Lower lobe of right lung (tissue), 2 donors: ENCODE results near the gene LHX4. TPM values are rescaled to one million over a fixed set of nuclear protein-coding genes. Genes with fewer than 3 reads are reported as not detected.

Experiments
- ATAC-seq, 2 donors: fragments of 200-7000 bp; cut with Tn5 transposase; one replicate each; pipeline ENCODE4 v1.9.1; 2020 to 2022; ENCODE audit warnings: mild to moderate bottlenecking in 2 of 2, moderate library complexity in 2 of 2
- DNase-seq: peaks from one replicate; pipeline ENCODE4 v3.0.0-alpha.2; 2020
- H3K27ac ChIP-seq: fragments of 200-600 bp; one replicate; pipeline ENCODE4 v1.8.0; 2022
- H3K27me3 ChIP-seq: fragments of 200-600 bp; one replicate; pipeline ENCODE4 v1.8.0; 2022; ENCODE audit warnings: low read depth
- H3K36me3 ChIP-seq: fragments of 200-600 bp; one replicate; pipeline ENCODE4 v1.8.0; 2022; ENCODE audit warnings: mild to moderate bottlenecking
- H3K4me1 ChIP-seq: fragments of 200-600 bp; one replicate; pipeline ENCODE4 v1.8.0; 2022
- H3K4me3 ChIP-seq: fragments of 200-600 bp; one replicate; pipeline ENCODE4 v1.8.0; 2022; ENCODE audit warnings: mild to moderate bottlenecking
- H3K9me3 ChIP-seq: fragments of 200-600 bp; one replicate; pipeline ENCODE4 v1.8.0; 2022
- CTCF ChIP-seq: fragments of 200-600 bp; IDR thresholded peaks from one replicate; pipeline ENCODE4 v1.8.0; 2022; ENCODE audit warnings: antibody characterized with exemption, mild to moderate bottlenecking
- intact Hi-C: fragments of 100-400 bp; cut with DNase I; formaldehyde crosslinking; loops from one replicate; pipeline ENCODE4 v1.11.0; 2022
- total RNA-seq: library from RNA; stranded (reverse); fragmentation: NEBNext Ultra II Directional; extraction: Animal tissue kit (Norgen Biotek cat#: 25700); gene quantifications from one replicate; pipeline ENCODE4 v1.2.1, GENCODE V29; 2021
- donor health status: DM: no; HTN: yes; CAD: no; lungs with severe emphysema.

The LHX4 gene
- total RNA-seq, 1 donor from 2014 or later = not detected

DNA sequence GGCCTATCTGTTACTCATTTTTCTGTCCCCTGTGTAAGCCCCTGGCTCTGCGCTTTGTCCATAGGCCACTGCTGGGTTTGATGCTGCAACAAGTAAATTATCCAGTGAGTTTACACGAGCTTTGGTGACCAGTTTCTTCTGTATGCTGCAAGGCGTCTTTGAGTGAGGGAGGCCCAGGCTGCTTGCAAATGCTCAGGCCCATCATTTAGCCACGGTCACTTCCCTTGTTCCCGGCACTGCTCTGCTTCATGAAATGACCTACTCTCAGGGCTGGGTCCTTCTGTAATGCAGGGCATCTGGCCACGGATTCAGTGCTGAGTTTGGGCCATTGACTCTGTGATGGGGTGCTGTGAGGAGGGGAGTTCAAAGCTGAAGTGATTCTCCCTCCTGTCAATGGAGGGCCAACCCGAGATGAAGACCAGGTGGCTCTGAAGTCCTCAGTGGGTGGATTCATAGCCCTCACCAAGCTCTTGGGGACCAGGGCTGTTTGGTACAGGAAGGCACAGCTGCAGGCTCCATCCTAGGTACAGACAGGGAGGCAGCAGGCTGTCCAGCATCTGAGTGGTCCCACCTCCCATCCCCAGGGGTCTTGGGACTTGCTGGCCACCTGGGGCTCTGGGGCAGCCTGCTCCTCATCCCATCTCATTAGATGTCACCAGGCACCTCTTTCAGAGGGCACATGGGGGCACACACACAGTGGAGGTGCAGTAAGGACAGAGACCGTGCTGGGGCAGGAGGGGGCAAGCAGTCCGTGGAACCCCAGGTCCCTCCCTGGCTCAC is 21.7 kb downstream of the LHX4 start:
- Histone ChIP-seq H3K27me3 (peaks cover 35% of the 10 kb centered on the region), H3K4me1 (no peaks in the 10 kb centered on the region), H3K9me3 (no peaks in the 10 kb centered on the region), H3K27ac (no peak overlapping the region), H3K36me3 (no peaks in the 10 kb centered on the region), H3K4me3 (no peak overlapping the region)
- DNase-seq (no peak), ATAC-seq (no peak)
- no peak for TF ChIP-seq CTCF
- intact Hi-C loops = no loop called here

- Histone ChIP-seq H3K27me3 (peaks cover 47% of the 10 kb centered on the region), H3K9me3 (no peaks in the 10 kb centered on the region), H3K27ac (no peak overlapping the region), H3K4me3 (no peak overlapping the region), H3K36me3 (no peaks in the 10 kb centered on the region), H3K4me1 (no peaks in the 10 kb centered on the region)
- intact Hi-C loops = no loop called here
- ATAC-seq (peak; percentile 66 to 73), DNase-seq (peak; percentile 83)
- peak; percentile 87 for TF ChIP-seq CTCF
Observed at GRCh38 chr1:180252638-180253536, 22.8 kb downstream of the LHX4 start.

GRCh38 chr1:180253585-180254495 is 23.8 kb downstream of the LHX4 start:
- DNase-seq (no peak), ATAC-seq (no peak)
- H3K27me3 ChIP-seq = peaks cover 56% of the 10 kb centered on the region
- no peaks in the 10 kb centered on the region for H3K9me3 ChIP-seq
- intact Hi-C loops = no loop called here
- no peaks in the 10 kb centered on the region for H3K4me1 ChIP-seq
- no peak overlapping the region for H3K4me3 ChIP-seq
- TF ChIP-seq CTCF = no peak
- no peaks in the 10 kb centered on the region for H3K36me3 ChIP-seq
- no peak overlapping the region for H3K27ac ChIP-seq

DNA sequence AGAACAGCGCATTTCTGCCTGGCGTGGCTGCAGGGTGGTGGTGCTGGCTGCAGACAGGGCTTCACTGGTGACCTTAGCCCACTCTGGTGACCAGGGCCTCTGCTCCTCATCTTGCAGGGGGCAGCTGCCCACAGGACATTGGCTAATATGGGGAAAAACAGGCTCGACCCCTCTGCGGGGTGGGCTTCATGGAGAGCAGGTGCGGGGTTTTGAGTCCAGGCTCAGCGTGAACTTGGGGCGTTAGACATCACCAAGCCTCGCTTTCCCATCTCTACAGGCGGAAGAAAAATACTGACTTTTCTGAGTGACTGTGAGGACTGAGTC is 24.4 kb downstream of the LHX4 start:
- Histone ChIP-seq H3K4me3 (no peak overlapping the region), H3K27me3 (peaks cover 62% of the 10 kb centered on the region), H3K9me3 (no peaks in the 10 kb centered on the region), H3K4me1 (no peaks in the 10 kb centered on the region), H3K27ac (no peak overlapping the region), H3K36me3 (no peaks in the 10 kb centered on the region)
- ATAC-seq (no peak), DNase-seq (no peak)
- TF ChIP-seq CTCF = no peak
- intact Hi-C loops = no loop called here

- no peak for ATAC-seq
- Histone ChIP-seq H3K4me3 (no peak overlapping the region), H3K36me3 (no peaks in the 10 kb centered on the region), H3K27ac (no peak overlapping the region), H3K4me1 (no peaks in the 10 kb centered on the region), H3K27me3 (peaks cover 65% of the 10 kb centered on the region), H3K9me3 (no peaks in the 10 kb centered on the region)
- no peak for TF ChIP-seq CTCF
- intact Hi-C loops = no loop called here
- DNase-seq = no peak
Observed at GRCh38 chr1:180254854-180255253, 24.8 kb downstream of the LHX4 start.
